Measurements from ENCODE around the gene TTC33. TPM values are rescaled to one million over a fixed set of nuclear protein-coding genes. Genes with fewer than 3 reads are reported as not detected.

Gene TTC33
- total RNA-seq, 4 donors from 2014 or later: 8.5 to 11.8 (median 9.6) TPM

DNA sequence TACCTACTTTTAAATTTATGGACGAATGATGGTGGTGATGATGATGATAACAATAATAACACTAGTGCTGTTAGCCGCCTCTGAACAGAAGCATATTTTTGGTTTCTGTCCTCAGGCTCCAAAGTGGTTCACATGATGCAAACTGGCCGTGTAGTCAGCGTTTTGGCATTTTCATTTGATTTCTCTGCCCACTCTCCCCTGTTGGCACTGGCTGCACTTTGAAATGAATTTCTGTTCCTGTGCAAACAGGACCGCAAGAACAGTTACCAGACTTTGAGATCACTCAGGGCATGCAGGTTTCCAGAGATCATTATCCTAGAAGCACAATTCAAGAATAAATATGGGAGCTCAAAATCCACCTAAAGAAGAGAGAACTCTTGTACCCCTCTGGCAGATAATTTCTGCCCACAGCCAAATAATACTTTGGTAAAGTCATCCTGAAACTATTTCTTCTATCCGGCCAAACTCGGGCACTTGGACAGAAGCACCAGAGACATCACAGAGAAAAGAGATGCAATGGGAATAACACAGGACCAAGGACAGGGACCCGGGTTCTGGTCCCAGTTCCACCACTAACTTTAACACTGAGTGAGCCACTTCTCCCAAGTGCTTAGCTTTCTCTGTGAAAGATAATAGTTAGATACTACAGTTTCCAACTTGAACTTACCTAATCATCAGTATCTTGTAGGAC is 277.8 kb downstream of the TTC33 start:
- DNase-seq (ENCODE audit: low spot score in 2 of 2): no peak
- H3K36me3 ChIP-seq: no peaks in the 10 kb centered on the region
- no peaks in the 10 kb centered on the region for H3K27me3 ChIP-seq
- H3K4me3 ChIP-seq: no peak overlapping the region
- no peak for TF ChIP-seq POLR2AphosphoS5 (IDR thresholded peaks at IDR 0.05)
- TF ChIP-seq EP300 (IDR thresholded peaks at IDR 0.05): no peak
- TF ChIP-seq, protein P1, sequence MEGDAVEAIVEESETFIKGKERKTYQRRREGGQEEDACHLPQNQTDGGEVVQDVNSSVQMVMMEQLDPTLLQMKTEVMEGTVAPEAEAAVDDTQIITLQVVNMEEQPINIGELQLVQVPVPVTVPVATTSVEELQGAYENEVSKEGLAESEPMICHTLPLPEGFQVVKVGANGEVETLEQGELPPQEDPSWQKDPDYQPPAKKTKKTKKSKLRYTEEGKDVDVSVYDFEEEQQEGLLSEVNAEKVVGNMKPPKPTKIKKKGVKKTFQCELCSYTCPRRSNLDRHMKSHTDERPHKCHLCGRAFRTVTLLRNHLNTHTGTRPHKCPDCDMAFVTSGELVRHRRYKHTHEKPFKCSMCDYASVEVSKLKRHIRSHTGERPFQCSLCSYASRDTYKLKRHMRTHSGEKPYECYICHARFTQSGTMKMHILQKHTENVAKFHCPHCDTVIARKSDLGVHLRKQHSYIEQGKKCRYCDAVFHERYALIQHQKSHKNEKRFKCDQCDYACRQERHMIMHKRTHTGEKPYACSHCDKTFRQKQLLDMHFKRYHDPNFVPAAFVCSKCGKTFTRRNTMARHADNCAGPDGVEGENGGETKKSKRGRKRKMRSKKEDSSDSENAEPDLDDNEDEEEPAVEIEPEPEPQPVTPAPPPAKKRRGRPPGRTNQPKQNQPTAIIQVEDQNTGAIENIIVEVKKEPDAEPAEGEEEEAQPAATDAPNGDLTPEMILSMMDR (IDR thresholded peaks at IDR 0.05): no peak
- TF ChIP-seq POLR2A (IDR thresholded peaks at IDR 0.05): no peak
- no peaks in the 10 kb centered on the region for H3K9me3 ChIP-seq
- H3K4me1 ChIP-seq: no peaks in the 10 kb centered on the region
- H3K27ac ChIP-seq: no peak overlapping the region
- WGBS: 45% methylated on average over 8 of the region's 8 CpGs

DNA sequence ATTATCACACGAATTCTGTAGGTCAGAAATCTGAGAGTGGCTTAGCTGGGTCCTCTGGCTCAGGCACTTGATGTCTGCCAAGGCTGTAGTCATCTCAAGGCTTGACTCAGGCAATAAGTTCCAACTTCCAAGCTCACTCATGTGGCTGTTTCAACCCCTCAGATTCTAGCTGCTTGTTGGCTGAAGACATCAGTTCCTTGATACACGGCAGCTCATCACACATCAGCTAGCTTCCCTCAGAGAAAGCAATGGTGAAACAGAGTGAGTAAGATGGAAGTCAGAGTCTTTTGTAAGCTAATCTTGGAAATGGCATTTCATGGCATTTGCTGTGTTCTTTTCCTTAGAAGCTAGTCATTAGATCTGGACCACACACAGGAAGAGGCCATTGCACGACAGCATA is 280.2 kb downstream of the TTC33 start:
- Histone ChIP-seq H3K9me3 (no peaks in the 10 kb centered on the region), H3K27me3 (no peaks in the 10 kb centered on the region), H3K4me3 (no peak overlapping the region), H3K36me3 (no peaks in the 10 kb centered on the region), H3K4me1 (no peaks in the 10 kb centered on the region), H3K27ac (no peak overlapping the region)
- TF ChIP-seq, protein P1 (IDR thresholded peaks at IDR 0.05): no peak
- TF ChIP-seq POLR2A (IDR thresholded peaks at IDR 0.05) (no peak), POLR2AphosphoS5 (IDR thresholded peaks at IDR 0.05) (no peak), EP300 (IDR thresholded peaks at IDR 0.05) (no peak)
- 86% methylated on average over 3 of the region's 3 CpGs for WGBS
- DNase-seq (ENCODE audit: low spot score in 2 of 2): no peak

DNA sequence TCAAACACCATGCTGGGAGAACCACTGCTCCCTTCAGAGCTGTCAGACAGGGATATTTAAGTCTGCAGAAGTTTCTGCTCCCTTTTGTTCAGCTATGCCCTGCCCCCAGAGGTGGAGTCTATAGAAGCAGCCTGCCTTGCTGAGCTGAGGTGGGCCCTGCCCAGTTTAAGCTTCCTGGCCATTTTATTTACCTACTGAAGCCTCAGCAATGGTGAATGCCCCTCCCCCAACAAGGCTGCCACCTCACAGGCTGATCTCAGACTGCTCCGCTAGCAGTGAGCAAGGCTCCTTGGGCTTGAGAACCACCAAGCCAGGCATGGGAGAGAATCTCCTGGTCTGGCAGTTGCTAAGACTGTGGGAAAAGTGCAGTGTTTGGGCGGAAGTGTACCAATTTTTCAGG is 281.5 kb downstream of the TTC33 start:
- H3K27ac ChIP-seq: no peak overlapping the region
- no peak for DNase-seq (ENCODE audit: low spot score in 2 of 2)
- H3K9me3 ChIP-seq: no peaks in the 10 kb centered on the region
- no peaks in the 10 kb centered on the region for H3K4me1 ChIP-seq
- TF ChIP-seq POLR2AphosphoS5 (IDR thresholded peaks at IDR 0.05) (no peak), POLR2A (IDR thresholded peaks at IDR 0.05) (no peak), EP300 (IDR thresholded peaks at IDR 0.05) (no peak)
- TF ChIP-seq, protein P1 (IDR thresholded peaks at IDR 0.05): no peak
- WGBS: 100% methylated on average over 1 of the region's 2 CpGs
- no peaks in the 10 kb centered on the region for H3K36me3 ChIP-seq
- no peaks in the 10 kb centered on the region for H3K27me3 ChIP-seq
- no peak overlapping the region for H3K4me3 ChIP-seq

DNA sequence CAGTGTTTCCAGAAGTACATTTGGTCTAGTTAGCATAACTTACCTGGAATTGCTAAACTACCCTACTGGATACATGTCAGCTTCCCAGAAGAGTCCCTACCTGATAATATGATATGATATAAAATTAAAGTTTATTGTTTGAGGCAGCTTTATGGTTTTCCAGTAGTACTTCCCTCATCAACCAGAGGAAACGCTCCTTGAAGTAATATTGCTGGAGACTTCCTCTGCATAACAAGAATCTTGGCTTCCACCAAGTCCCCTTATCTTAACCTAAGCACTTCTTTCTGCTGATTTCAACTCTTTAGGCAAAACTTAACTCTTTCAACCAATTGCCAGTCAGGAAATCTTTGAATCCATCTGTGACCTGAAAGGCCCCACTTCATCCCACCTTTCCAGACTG is 290.3 kb downstream of the TTC33 start:
- WGBS: 79% methylated on average over 1 of the region's 1 CpG
- no peak overlapping the region for H3K27ac ChIP-seq

DNA sequence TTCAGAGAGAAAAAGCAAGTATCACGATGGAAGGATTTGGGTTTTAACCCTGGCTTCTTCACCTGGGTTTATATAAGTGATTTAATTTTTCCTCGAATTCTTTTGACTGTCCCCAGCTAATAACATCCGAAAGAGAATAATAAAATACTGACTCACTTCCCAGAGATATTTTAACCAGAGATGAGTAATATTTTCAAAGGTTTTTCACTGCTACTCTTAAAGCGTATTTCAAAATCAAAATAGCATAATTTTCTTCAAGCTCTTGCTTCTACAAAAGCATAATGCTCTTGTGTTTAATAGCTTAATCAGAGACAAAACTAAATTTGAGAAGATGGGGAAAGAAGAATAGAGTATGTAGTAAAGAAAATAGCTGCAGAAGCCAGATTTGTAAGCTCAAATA is 291.2 kb downstream of the TTC33 start:
- H3K9me3 ChIP-seq: no peaks in the 10 kb centered on the region

More for the DNA sequence above, 290.3 kb downstream of the TTC33 start:
- DNase-seq (ENCODE audit: low spot score in 2 of 2): no peak
- H3K4me3 ChIP-seq: no peak overlapping the region
- H3K36me3 ChIP-seq: no peaks in the 10 kb centered on the region
- no peaks in the 10 kb centered on the region for H3K4me1 ChIP-seq
- no peaks in the 10 kb centered on the region for H3K9me3 ChIP-seq
- TF ChIP-seq, protein P1 (IDR thresholded peaks at IDR 0.05): no peak
- TF ChIP-seq POLR2A (IDR thresholded peaks at IDR 0.05) (no peak), EP300 (IDR thresholded peaks at IDR 0.05) (no peak), POLR2AphosphoS5 (IDR thresholded peaks at IDR 0.05) (no peak)
- no peaks in the 10 kb centered on the region for H3K27me3 ChIP-seq

More for the DNA sequence above, 291.2 kb downstream of the TTC33 start:
- TF ChIP-seq POLR2AphosphoS5 (IDR thresholded peaks at IDR 0.05): no peak
- no peak for TF ChIP-seq EP300 (IDR thresholded peaks at IDR 0.05)
- TF ChIP-seq POLR2A (IDR thresholded peaks at IDR 0.05): no peak
- TF ChIP-seq, protein P1 (IDR thresholded peaks at IDR 0.05): no peak
- Histone ChIP-seq H3K36me3 (no peaks in the 10 kb centered on the region), H3K4me1 (no peaks in the 10 kb centered on the region), H3K27ac (no peak overlapping the region), H3K4me3 (no peak overlapping the region), H3K27me3 (no peaks in the 10 kb centered on the region)
- 69% methylated on average over 4 of the region's 4 CpGs for WGBS
- DNase-seq (ENCODE audit: low spot score in 2 of 2): no peak

Other genes with a start within 250 kb of the TTC33 start
- 10 to 100 TPM; 18.7 to 44.7 (median 28.8) TPM for gene PTGER4, start 76.0 kb downstream of the TTC33 start, total RNA-seq
- gene PRKAA1, start 42.4 kb upstream of the TTC33 start, total RNA-seq: 100 to 1,000 TPM in 1 of 4 donors, 10 to 100 TPM in 3; 37.8 to 118 (median 53.5) TPM
- gene RPL37, start 79.3 kb upstream of the TTC33 start, total RNA-seq: 100 to 1,000 TPM; 242 to 737 (median 403) TPM
- 1 to 10 TPM; 3.9 to 8.7 (median 7.3) TPM for gene CARD6, start 85.4 kb upstream of the TTC33 start, total RNA-seq
- gene C7, start 153.5 kb upstream of the TTC33 start, total RNA-seq: 10 to 100 TPM in 3 of 4 donors, 1 to 10 TPM in 1; 9.2 to 45.6 (median 15.7) TPM

Data from suprapubic skin (tissue), 4 donors.